GM12878 (cell line): ENCODE results near the gene SUSD6. TPM values are rescaled to one million over a fixed set of nuclear protein-coding genes. Genes with fewer than 3 reads are reported as not detected.

Experiments
- ATAC-seq: fragments of 200-7000 bp; cut with Tn5 transposase; 3 replicates; pipeline ENCODE4 v1.9.1; 2020; ENCODE audit warnings: mild to moderate bottlenecking, moderate library complexity
- BruUV-seq: library from RNA; stranded (reverse); fragments of 400-500 nt; replicated peaks from 2 replicates; lab custom pipeline; 2021; lab: Mats Ljungman, UMichigan
- CTCF ChIA-PET: fragments of 300-600 bp; sonication (Branson Sonifier 250); formaldehyde crosslinking; extraction: SDS; loops from one replicate; lab custom pipeline; 2021; ENCODE audit warnings: inconsistent platforms; lab: Yijun Ruan, JAX
- POLR2A ChIA-PET: fragments of 350-600 bp; formaldehyde crosslinking; extraction: SDS; loops from one replicate; lab custom pipeline; 2021; ENCODE audit warnings: inconsistent platforms; lab: Charles Lee
- RAD21 ChIA-PET: fragments of 300-600 bp; sonication (Branson Sonifier 250); formaldehyde crosslinking; loops from one replicate; lab custom pipeline; 2023; ENCODE audit warnings: antibody characterized with exemption; ENCODE audit not compliant: unreplicated experiment; lab: Charles Lee
- SMC1A ChIA-PET: fragments of 300-600 bp; sonication (Branson Sonifier 250); formaldehyde crosslinking; loops from one replicate; lab custom pipeline; 2023; ENCODE audit not compliant: unreplicated experiment, uncharacterized antibody; lab: Charles Lee
- DNase-seq: peaks from one replicate; pipeline ENCODE4 v3.0.0-alpha.2; 2011; ENCODE audit warnings: low read depth, low spot score
- FAIRE-seq: peaks from 3 replicates; lab custom pipeline; 2011; peaks lifted over from hg19 to GRCh38; lab: Jason Lieb, UNC
- H2AFZ ChIP-seq: 2 replicates; pipeline ENCODE4 v1.6.0; 2011; ENCODE audit warnings: low read depth, low read length, control low read depth; ENCODE audit not compliant: control insufficient read depth
- H3K27ac ChIP-seq: 2 replicates; pipeline ENCODE4 v1.5.1; 2011; ENCODE audit warnings: control low read depth; ENCODE audit not compliant: control insufficient read depth, insufficient read depth
- H3K27me3 ChIP-seq, 2 experiments: replicated peaks in 1 of 2; 2 replicates each; pipeline versions ENCODE4 v1.6.0 to v1.6.1; 2011; ENCODE audit warnings: low read length in 1 of 2; ENCODE audit not compliant: control insufficient read depth in 2 of 2, insufficient read depth in 2 of 2
- H3K36me3 ChIP-seq, 2 experiments: 2 replicates each; pipeline ENCODE4 v1.5.1; 2011; ENCODE audit warnings: low read length in 1 of 2; ENCODE audit not compliant: control insufficient read depth in 2 of 2, insufficient read depth in 2 of 2
- H3K4me1 ChIP-seq: 2 replicates; pipeline ENCODE4 v1.6.1; 2011; ENCODE audit warnings: mild to moderate bottlenecking, low read length, moderate library complexity, mixed read lengths; ENCODE audit not compliant: control insufficient read depth, insufficient read depth
- H3K4me2 ChIP-seq: 2 replicates; pipeline ENCODE4 v1.6.0; 2011; ENCODE audit warnings: control low read depth; ENCODE audit not compliant: control insufficient read depth, insufficient read depth
- H3K4me3 ChIP-seq: fragments of 200-600 bp; sonication (generic); 2 replicates; pipeline ENCODE4 v1.5.1; 2016
- H3K79me2 ChIP-seq: 2 replicates; pipeline ENCODE4 v1.6.0; 2011; ENCODE audit warnings: low read length; ENCODE audit not compliant: control insufficient read depth, insufficient read depth
- H3K9ac ChIP-seq: 2 replicates; pipeline ENCODE4 v1.8.0; 2011; ENCODE audit warnings: low read length, control low read depth, mixed read lengths; ENCODE audit not compliant: control insufficient read depth, insufficient read depth
- H3K9me3 ChIP-seq: replicated peaks from 3 replicates; pipeline ENCODE4 v1.5.1; 2011; ENCODE audit warnings: mild to moderate bottlenecking, low read length; ENCODE audit not compliant: control insufficient read depth, insufficient read depth
- H4K20me1 ChIP-seq: 2 replicates; pipeline ENCODE4 v1.6.0; 2011; ENCODE audit not compliant: control insufficient read depth, insufficient read depth
- EGR1 ChIP-seq, 2 experiments: IDR thresholded peaks; 1 replicate in 1 of 2; 2 replicates in 1 of 2; pipeline ENCODE4 v1.6.1; 2011 to 2012; ENCODE audit warnings: low read depth in 2 of 2, low read length in 2 of 2, borderline replicate concordance in 1 of 2, mild to moderate bottlenecking in 1 of 2, moderate library complexity in 1 of 2
- MEF2B ChIP-seq: fragments of 450-650 bp; IDR thresholded peaks from 2 replicates; pipeline ENCODE4 v1.6.1; 2018; ENCODE audit warnings: mild to moderate bottlenecking, moderate library complexity; ENCODE audit not compliant: partially characterized antibody, poor library complexity, severe bottlenecking
- PAX8 ChIP-seq: fragments of 450-650 bp; IDR thresholded peaks from 2 replicates; pipeline ENCODE4 v1.6.1; 2017; ENCODE audit warnings: mild to moderate bottlenecking, moderate library complexity
- POLR2AphosphoS2 ChIP-seq: IDR thresholded peaks from 2 replicates; pipeline ENCODE4 v1.6.1; 2011; ENCODE audit warnings: low read depth, mild to moderate bottlenecking, low read length, improper control_type of control experiment, moderate library complexity
- RFX5 ChIP-seq: IDR thresholded peaks from 2 replicates; pipeline ENCODE4 v1.6.1; 2011; ENCODE audit warnings: low read depth, low read length, improper control_type of control experiment
- SRF ChIP-seq, 2 experiments: IDR thresholded peaks; 2 replicates each; pipeline ENCODE4 v1.6.1; 2011; ENCODE audit warnings: low read depth in 2 of 2, low read length in 2 of 2, mild to moderate bottlenecking in 1 of 2, moderate library complexity in 1 of 2
- STAT3 ChIP-seq: IDR thresholded peaks from 2 replicates; pipeline ENCODE4 v1.6.1; 2011; ENCODE audit warnings: low read depth, low read length, improper control_type of control experiment
- ZBED1 ChIP-seq: IDR thresholded peaks from 2 replicates; pipeline ENCODE4 v1.6.1; 2016; ENCODE audit warnings: borderline replicate concordance
- ZNF217 ChIP-seq: fragments of 450-650 bp; IDR thresholded peaks from 2 replicates; pipeline ENCODE4 v1.6.1; 2017; ENCODE audit warnings: antibody characterized with exemption, mild to moderate bottlenecking
- WGBS: methylation state at CpG from one replicate; pipeline ENCODE4 v1.1.6; 2016; ENCODE audit warnings: low lambda C conversion rate; ENCODE audit not compliant: insufficient replicate concordance, insufficient coverage; ENCODE audit errors: missing lambda C conversion rate; 5-methylcytosine and 5-hydroxymethylcytosine counted together
- in situ Hi-C: fragments of 300-500 bp; cut with MboI; formaldehyde crosslinking; loops from 9 replicates; pipeline ENCODE4 v1.14.3; 2018; ENCODE audit warnings: mixed read lengths
- intact Hi-C: fragments of 100-400 bp; cut with micrococcal nuclease; formaldehyde crosslinking; loops from one replicate; pipeline ENCODE4 v1.14.2; 2022; ENCODE audit not compliant: unreplicated experiment
- polyA plus RNA-seq, 11 experiments: library from polyadenylated mRNA; depleted of rRNA in 4 of 11; unstranded in 6 of 11; stranded (reverse) in 5 of 11; fragments of >200 nt; fragmentation: Nextera tagmentation in 4 of 11; fragmentation: Illumina TruSeq in 1 of 11; extraction: Ambion mirVana in 4 of 11; extraction: Trizol in 1 of 11; gene quantifications; 1 replicate in 1 of 11; 2 replicates in 10 of 11; pipeline versions ENCODE4 v1.2.1 to v1.2.3, GENCODE V29; 2011 to 2016; ENCODE audit warnings: inconsistent platforms in 2 of 11, missing spikeins in 2 of 11, low read depth in 1 of 11
- total RNA-seq, 4 experiments: library from RNA; depleted of rRNA in 3 of 4; stranded (reverse); fragments of >200 nt in 3 of 4; fragmentation: Illumina TruSeq in 1 of 4; extraction: Trizol in 1 of 4; gene quantifications; 2 replicates each; pipeline versions ENCODE4 v1.2.1 to v1.2.3, GENCODE V29; 2013 to 2021
- TF ChIP-seq, protein P1 (sequence below): fragments of 450-650 bp; IDR thresholded peaks from 2 replicates; pipeline ENCODE4 v1.6.1; 2017; ENCODE audit warnings: low read depth, mild to moderate bottlenecking, moderate library complexity
- TF ChIP-seq, protein P2 (sequence below): IDR thresholded peaks from 2 replicates; pipeline ENCODE4 v1.6.1; 2012; ENCODE audit warnings: low read depth, low read length, improper control_type of control experiment

Gene SUSD6
- total and polyA plus RNA-seq, 10 of the 15 experiments (the other 5 are each of a cell fraction or from before 2014, with no cell fraction given) = 6.6 to 39.8 (median 20.2) TPM

DNA sequence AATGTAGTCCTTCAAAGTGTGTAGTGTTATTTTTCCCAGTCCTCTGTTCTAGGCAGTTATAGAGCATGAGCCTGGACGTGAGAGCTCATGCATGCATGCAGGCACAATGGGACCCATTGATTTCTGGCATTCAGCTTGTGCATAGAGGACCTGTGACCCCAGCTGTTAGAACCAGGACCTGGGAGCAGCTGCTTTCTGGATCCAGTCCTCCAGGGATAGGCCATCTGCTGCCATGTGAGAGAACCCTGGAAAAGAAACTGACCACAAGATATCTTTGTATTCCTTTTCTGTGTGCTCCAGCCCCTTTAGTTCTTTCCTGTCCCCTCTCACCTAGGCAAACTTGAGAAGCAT, 76.9 kb downstream of the SUSD6 start:
- no peak for FAIRE-seq
- Histone ChIP-seq H3K27me3 (no peaks in the 10 kb centered on the region), H3K4me3 (no peak overlapping the region), H3K4me1 (peaks cover 46% of the 10 kb centered on the region), H3K9ac (no peak overlapping the region), H3K9me3 (no peaks in the 10 kb centered on the region), H3K27ac (no peak overlapping the region), H3K4me2 (no peak overlapping the region), H4K20me1 (peaks cover 9% of the 10 kb centered on the region; the same call in 1 of the 2 replicates), H3K36me3 (peaks cover 0 to 6% of the 10 kb centered on the region in 2 experiments; a peak in 2 of 4 replicates), H3K79me2 (peaks cover 78% of the 10 kb centered on the region), H2AFZ (no peak overlapping the region)
- in situ Hi-C loops = no loop called here
- no peak for TF ChIP-seq PAX8
- intact Hi-C loops = no loop called here
- RAD21 ChIA-PET = interaction anchor here (1.0 kb wide), 1 partner anchor 40 kb away, joined by 3 read pairs; no protein-coding TSS in a partner anchor
- CTCF ChIA-PET = interaction anchor here (0.6 kb wide), 1 partner anchor 25 kb away, joined by 3 read pairs; no protein-coding TSS in a partner anchor
- no peak for DNase-seq
- no TSS peak for BruUV-seq
- POLR2A ChIA-PET = interaction anchor here (0.8 kb wide), 1 partner anchor 56 kb away, joined by 3 read pairs; no protein-coding TSS in a partner anchor
- ATAC-seq = no peak
- WGBS = 90% methylated on average over 1 of the region's 1 CpG
- SMC1A ChIA-PET = interaction anchor here (1.2 to 1.6 kb wide), 6 partner anchors 10 to 81 kb away, joined by 3 to 4 read pairs (median 4); no protein-coding TSS in a partner anchor

DNA sequence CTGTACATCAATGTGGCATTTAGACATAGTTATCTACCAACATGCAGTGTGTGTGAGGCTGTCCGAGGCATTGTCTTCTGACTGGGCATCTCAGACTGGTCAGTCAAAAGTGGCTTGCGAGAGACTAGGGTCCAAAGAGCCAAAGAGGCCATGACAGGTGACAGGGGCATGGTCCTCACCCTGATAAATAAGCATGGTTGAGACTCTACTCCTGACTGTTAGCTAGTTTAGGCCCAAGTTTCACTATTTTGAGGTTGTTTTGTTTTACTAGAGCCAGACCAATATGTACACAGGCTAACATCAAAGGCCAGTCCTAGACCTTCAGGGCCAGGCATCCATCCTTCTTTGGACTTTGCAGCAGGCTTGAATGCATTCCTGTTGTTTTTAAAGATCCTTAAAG, 78.6 kb downstream of the SUSD6 start:
- no peak overlapping the region for H3K4me2 ChIP-seq
- peaks cover 5% of the 10 kb centered on the region; the same call in 1 of the 2 replicates for H4K20me1 ChIP-seq
- H3K27me3 ChIP-seq = no peaks in the 10 kb centered on the region
- ATAC-seq = no peak
- no peak overlapping the region for H3K27ac ChIP-seq
- 100% methylated on average over 2 of the region's 2 CpGs for WGBS
- H3K36me3 ChIP-seq = peaks cover 0 to 6% of the 10 kb centered on the region in 2 experiments; a peak in 2 of 4 replicates
- ChIA-PET POLR2A (interaction anchor here (0.6 kb wide), 1 partner anchor 15 kb away, joined by 4 read pairs; no protein-coding TSS in a partner anchor), SMC1A (interaction anchor here (1.0 to 2.2 kb wide), 2 partner anchors 20 to 42 kb away, joined by 3 to 5 read pairs; no protein-coding TSS in a partner anchor), CTCF (interaction anchor here (0.7 to 1.4 kb wide), 2 partner anchors 9 to 71 kb away, joined by 3 read pairs; no protein-coding TSS in a partner anchor), RAD21 (no interaction called here)
- H3K9me3 ChIP-seq = no peaks in the 10 kb centered on the region
- no peak for DNase-seq
- intact Hi-C loops = loop anchor here (5.0 kb wide), 1 partner anchor 73 kb away; no protein-coding TSS in a partner anchor
- BruUV-seq = no TSS peak
- no peak overlapping the region for H3K4me3 ChIP-seq
- H3K4me1 ChIP-seq = peaks cover 46% of the 10 kb centered on the region
- in situ Hi-C loops = no loop called here
- no peak overlapping the region for H3K9ac ChIP-seq
- no peak overlapping the region for H2AFZ ChIP-seq
- peaks cover 69% of the 10 kb centered on the region for H3K79me2 ChIP-seq
- no peak for FAIRE-seq
- no peak for TF ChIP-seq RFX5
- no peak for TF ChIP-seq STAT3
- TF ChIP-seq, protein P1, sequence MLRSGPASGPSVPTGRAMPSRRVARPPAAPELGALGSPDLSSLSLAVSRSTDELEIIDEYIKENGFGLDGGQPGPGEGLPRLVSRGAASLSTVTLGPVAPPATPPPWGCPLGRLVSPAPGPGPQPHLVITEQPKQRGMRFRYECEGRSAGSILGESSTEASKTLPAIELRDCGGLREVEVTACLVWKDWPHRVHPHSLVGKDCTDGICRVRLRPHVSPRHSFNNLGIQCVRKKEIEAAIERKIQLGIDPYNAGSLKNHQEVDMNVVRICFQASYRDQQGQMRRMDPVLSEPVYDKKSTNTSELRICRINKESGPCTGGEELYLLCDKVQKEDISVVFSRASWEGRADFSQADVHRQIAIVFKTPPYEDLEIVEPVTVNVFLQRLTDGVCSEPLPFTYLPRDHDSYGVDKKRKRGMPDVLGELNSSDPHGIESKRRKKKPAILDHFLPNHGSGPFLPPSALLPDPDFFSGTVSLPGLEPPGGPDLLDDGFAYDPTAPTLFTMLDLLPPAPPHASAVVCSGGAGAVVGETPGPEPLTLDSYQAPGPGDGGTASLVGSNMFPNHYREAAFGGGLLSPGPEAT = no peak
- TF ChIP-seq, protein P2, sequence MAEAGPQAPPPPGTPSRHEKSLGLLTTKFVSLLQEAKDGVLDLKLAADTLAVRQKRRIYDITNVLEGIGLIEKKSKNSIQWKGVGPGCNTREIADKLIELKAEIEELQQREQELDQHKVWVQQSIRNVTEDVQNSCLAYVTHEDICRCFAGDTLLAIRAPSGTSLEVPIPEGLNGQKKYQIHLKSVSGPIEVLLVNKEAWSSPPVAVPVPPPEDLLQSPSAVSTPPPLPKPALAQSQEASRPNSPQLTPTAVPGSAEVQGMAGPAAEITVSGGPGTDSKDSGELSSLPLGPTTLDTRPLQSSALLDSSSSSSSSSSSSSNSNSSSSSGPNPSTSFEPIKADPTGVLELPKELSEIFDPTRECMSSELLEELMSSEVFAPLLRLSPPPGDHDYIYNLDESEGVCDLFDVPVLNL = no peak
- no peak for TF ChIP-seq ZNF217
- no peak for TF ChIP-seq POLR2AphosphoS2
- no peak for TF ChIP-seq MEF2B
- TF ChIP-seq SRF (IDR thresholded peaks at IDR 0.05; ENCODE audit: low read depth in 2 of 2, low read length in 2 of 2) = no peak
- no peak for TF ChIP-seq ZBED1
- no peak for TF ChIP-seq EGR1 (IDR thresholded peaks at IDR 0.05; ENCODE audit: borderline replicate concordance in 1 of 2, low read depth in 2 of 2, low read length in 2 of 2)
